IMR-90 (cell line): ENCODE measurements around the gene NUB1. TPM values are rescaled to one million over a fixed set of nuclear protein-coding genes. Genes with fewer than 3 reads are reported as not detected.

Experiments used
- ATAC-seq: fragments of 200-7000 bp; cut with Tn5 transposase; 2 replicates; pipeline ENCODE4 v1.9.1; 2020; ENCODE audit warnings: low read depth, mild to moderate bottlenecking, moderate library complexity
- BruUV-seq: library from RNA; stranded (reverse); fragments of 400-500 nt; replicated peaks from 2 replicates; lab custom pipeline; 2021; lab: Mats Ljungman, UMichigan
- CTCF ChIA-PET: fragments of 300-600 bp; formaldehyde crosslinking; extraction: SDS; loops from one replicate; lab custom pipeline; 2021; ENCODE audit warnings: antibody characterized with exemption; lab: Yijun Ruan, JAX
- POLR2A ChIA-PET: fragments of 300-600 bp; sonication (Branson Sonifier 250); formaldehyde crosslinking; loops from one replicate; lab custom pipeline; 2022; ENCODE audit warnings: antibody characterized with exemption; ENCODE audit not compliant: unreplicated experiment; lab: Charles Lee
- DNase-seq: peaks from one replicate; pipeline ENCODE4 v3.0.0; 2013
- H2AFZ ChIP-seq: replicated peaks from 2 replicates; pipeline ENCODE3; 2013; ENCODE audit warnings: low read length, mild to moderate bottlenecking; ENCODE audit not compliant: poor library complexity
- H2AK5ac ChIP-seq: 2 replicates; pipeline ENCODE4 v1.6.1; 2013; ENCODE audit warnings: low read depth, low read length, inconsistent platforms
- H2AK9ac ChIP-seq: replicated peaks from 2 replicates; pipeline ENCODE3; 2013; ENCODE audit warnings: mild to moderate bottlenecking, low read depth, low read length, moderate library complexity; ENCODE audit not compliant: poor library complexity
- H2BK120ac ChIP-seq: 2 replicates; pipeline ENCODE4 v1.6.1; 2013; ENCODE audit warnings: low read depth, low read length, inconsistent platforms
- H2BK15ac ChIP-seq: 3 replicates; pipeline ENCODE4 v1.6.1; 2013; ENCODE audit warnings: low read depth, low read length, inconsistent platforms
- H2BK20ac ChIP-seq: 2 replicates; pipeline ENCODE4 v1.6.1; 2013; ENCODE audit warnings: low read depth, mild to moderate bottlenecking, inconsistent platforms, low read length, moderate library complexity
- H2BK5ac ChIP-seq: 2 replicates; pipeline ENCODE4 v1.6.1; 2013; ENCODE audit warnings: mild to moderate bottlenecking, low read depth, low read length, inconsistent platforms; ENCODE audit not compliant: poor library complexity, severe bottlenecking
- H3K14ac ChIP-seq: replicated peaks from 2 replicates; pipeline ENCODE4 v1.6.1; 2013; ENCODE audit warnings: low read depth, low read length, inconsistent platforms
- H3K18ac ChIP-seq: 2 replicates; pipeline ENCODE4 v1.6.1; 2013; ENCODE audit warnings: low read depth, low read length, control low read depth
- H3K23ac ChIP-seq: 2 replicates; pipeline ENCODE4 v1.6.1; 2013; ENCODE audit warnings: low read depth, low read length, inconsistent platforms
- H3K27ac ChIP-seq: 2 replicates; pipeline ENCODE4 v1.5.1; 2013; ENCODE audit warnings: mild to moderate bottlenecking, control low read depth, low read length; ENCODE audit not compliant: insufficient read depth
- H3K27me3 ChIP-seq: 2 replicates; pipeline ENCODE4 v1.6.1; 2013; ENCODE audit warnings: low read length; ENCODE audit not compliant: control insufficient read depth, insufficient read depth
- H3K36me3 ChIP-seq: 2 replicates; pipeline ENCODE4 v1.6.1; 2013; ENCODE audit warnings: low read length, mixed read lengths; ENCODE audit not compliant: control insufficient read depth, insufficient read depth
- H3K4ac ChIP-seq: 2 replicates; pipeline ENCODE4 v1.6.1; 2013; ENCODE audit warnings: low read depth, low read length, inconsistent platforms
- H3K4me1 ChIP-seq: 2 replicates; pipeline ENCODE4 v1.6.1; 2013; ENCODE audit warnings: low read length, mixed read lengths; ENCODE audit not compliant: control insufficient read depth, insufficient read depth
- H3K4me2 ChIP-seq: 2 replicates; pipeline ENCODE4 v1.6.1; 2013; ENCODE audit warnings: low read depth, mild to moderate bottlenecking, control low read depth, low read length, moderate library complexity
- H3K4me3 ChIP-seq: 2 replicates; pipeline ENCODE4 v1.5.1; 2013; ENCODE audit warnings: low read depth, mild to moderate bottlenecking, control low read depth, low read length, moderate library complexity; ENCODE audit not compliant: insufficient read depth
- H3K56ac ChIP-seq: 2 replicates; pipeline ENCODE4 v1.6.1; 2013; ENCODE audit warnings: low read length, inconsistent platforms; ENCODE audit not compliant: insufficient read depth; ENCODE audit errors: extremely low read depth
- H3K79me1 ChIP-seq, 2 experiments: 2 replicates each; pipeline ENCODE4 v1.6.1; 2013; ENCODE audit warnings: low read length in 2 of 2, inconsistent platforms in 1 of 2, low read depth in 1 of 2
- H3K9ac ChIP-seq: 2 replicates; pipeline ENCODE4 v1.6.1; 2013; ENCODE audit warnings: low read depth, low read length, control low read depth
- H3K9me1 ChIP-seq: 2 replicates; pipeline ENCODE4 v1.6.1; 2013; ENCODE audit warnings: low read length, inconsistent platforms; ENCODE audit not compliant: insufficient read depth
- H3K9me3 ChIP-seq: 2 replicates; pipeline ENCODE4 v1.6.1; 2013; ENCODE audit warnings: low read length; ENCODE audit not compliant: control insufficient read depth, insufficient read depth
- H4K20me1 ChIP-seq: 2 replicates; pipeline ENCODE4 v1.6.1; 2013; ENCODE audit warnings: low read length, inconsistent platforms; ENCODE audit not compliant: insufficient read depth
- H4K5ac ChIP-seq: 2 replicates; pipeline ENCODE4 v1.6.1; 2013; ENCODE audit warnings: mild to moderate bottlenecking, low read depth, low read length, control low read depth
- H4K8ac ChIP-seq, 2 experiments: 2 replicates each; pipeline ENCODE4 v1.6.1; 2013; ENCODE audit warnings: low read depth in 2 of 2, low read length in 2 of 2, control low read depth in 1 of 2, inconsistent platforms in 1 of 2
- H4K91ac ChIP-seq: 2 replicates; pipeline ENCODE4 v1.6.1; 2013; ENCODE audit warnings: low read depth, low read length, inconsistent platforms; ENCODE audit not compliant: insufficient read depth
- BHLHE40 ChIP-seq: fragments of 150-350 bp; IDR thresholded peaks from 2 replicates; pipeline ENCODE4 v1.6.1; 2016; ENCODE audit warnings: mild to moderate bottlenecking, low read depth, low read length
- CEBPB ChIP-seq: IDR thresholded peaks from 2 replicates; pipeline ENCODE4 v1.6.1; 2012; ENCODE audit warnings: low read depth, low read length, improper control_type of control experiment
- CHD1 ChIP-seq: IDR thresholded peaks from 2 replicates; pipeline ENCODE4 v1.6.1; 2012; ENCODE audit warnings: low read depth, low read length, improper control_type of control experiment
- MAFK ChIP-seq: IDR thresholded peaks from 2 replicates; pipeline ENCODE4 v1.6.1; 2012; ENCODE audit warnings: low read depth, low read length, improper control_type of control experiment
- MXI1 ChIP-seq: IDR thresholded peaks from 2 replicates; pipeline ENCODE4 v1.6.1; 2012; ENCODE audit warnings: low read depth, mild to moderate bottlenecking, low read length, moderate library complexity, borderline replicate concordance
- POLR2A ChIP-seq: IDR thresholded peaks from 2 replicates; pipeline ENCODE4 v1.6.1; 2012; ENCODE audit warnings: mild to moderate bottlenecking, low read depth, low read length
- RAD21 ChIP-seq: IDR thresholded peaks from 2 replicates; pipeline ENCODE4 v1.6.1; 2012; ENCODE audit warnings: low read length, improper control_type of control experiment
- WGBS, 2 experiments: methylation state at CpG; one replicate each; pipeline versions ENCODE4 v1.1.5 to v1.1.7; 2013; ENCODE audit warnings: missing lambda C conversion rate in 2 of 2; ENCODE audit not compliant: insufficient read length in 1 of 2; ENCODE audit errors: extremely low coverage in 2 of 2; 5-methylcytosine and 5-hydroxymethylcytosine counted together
- dilution Hi-C: fragments of 300-500 bp; cut with HindIII; formaldehyde crosslinking; loops from one replicate; pipeline ENCODE4 v1.14.3; 2018; ENCODE audit warnings: low sequenced_read_pairs; ENCODE audit not compliant: unreplicated experiment
- in situ Hi-C: fragments of 300-500 bp; cut with MboI; formaldehyde crosslinking; loops from 3 replicates; pipeline ENCODE4 v1.14.3; 2019; ENCODE audit warnings: low sequenced_read_pairs, inconsistent platforms, mixed read lengths
- intact Hi-C: fragments of 100-400 bp; cut with micrococcal nuclease; formaldehyde crosslinking; loops from 2 replicates; pipeline ENCODE4 v1.10.0; 2022
- polyA plus RNA-seq, 3 experiments: library from polyadenylated mRNA; depleted of rRNA; stranded (reverse); fragments of >200 nt; gene quantifications; 2 replicates each; pipeline ENCODE4 v1.2.3, GENCODE V29; 2012; ENCODE audit warnings: low replicate concordance in 1 of 3
- total RNA-seq: library from RNA; depleted of rRNA; stranded (reverse); fragments of >200 nt; gene quantifications from 2 replicates; pipeline ENCODE4 v1.2.3, GENCODE V29; 2012
- TF ChIP-seq, protein P1 (sequence below): conservative IDR thresholded peaks from 2 replicates; pipeline ENCODE4 v1.5.1; 2012; ENCODE audit warnings: mild to moderate bottlenecking, low read depth, low read length, improper control_type of control experiment
- TF ChIP-seq, protein P2 (sequence below): fragments of 150-350 bp; IDR thresholded peaks from 2 replicates; pipeline ENCODE4 v1.6.1; 2016; ENCODE audit warnings: low read depth, mild to moderate bottlenecking, low read length, moderate library complexity, borderline replicate concordance
- TF ChIP-seq, protein P3 (sequence below): fragments of 150-350 bp; IDR thresholded peaks from 2 replicates; pipeline ENCODE4 v1.6.1; 2017; ENCODE audit warnings: mild to moderate bottlenecking, antibody characterized with exemption, low read length, low read depth

Gene NUB1
- total and polyA plus RNA-seq, 2 of the 4 experiments (the other 2 are of a cell fraction): 20.1 to 29.7 TPM

GRCh38 chr7:151399906-151400305, 58.3 kb downstream of the NUB1 start:
- dilution Hi-C loops (no loop called here), intact Hi-C loops (no loop called here), in situ Hi-C loops (no loop called here)
- BruUV-seq: no TSS peak
- ChIA-PET POLR2A (no interaction called here), CTCF (no interaction called here)
- no peak overlapping the region for H2AK5ac ChIP-seq
- H2AK9ac ChIP-seq: no peak overlapping the region
- no peak overlapping the region for H3K18ac ChIP-seq
- no peak overlapping the region for H3K4me2 ChIP-seq
- TF ChIP-seq RAD21: no peak
- TF ChIP-seq CEBPB: no peak
- TF ChIP-seq MAFK: no peak
- no peak for TF ChIP-seq MXI1
- no peak for TF ChIP-seq BHLHE40
- no peak for TF ChIP-seq CHD1
- TF ChIP-seq, protein P1, sequence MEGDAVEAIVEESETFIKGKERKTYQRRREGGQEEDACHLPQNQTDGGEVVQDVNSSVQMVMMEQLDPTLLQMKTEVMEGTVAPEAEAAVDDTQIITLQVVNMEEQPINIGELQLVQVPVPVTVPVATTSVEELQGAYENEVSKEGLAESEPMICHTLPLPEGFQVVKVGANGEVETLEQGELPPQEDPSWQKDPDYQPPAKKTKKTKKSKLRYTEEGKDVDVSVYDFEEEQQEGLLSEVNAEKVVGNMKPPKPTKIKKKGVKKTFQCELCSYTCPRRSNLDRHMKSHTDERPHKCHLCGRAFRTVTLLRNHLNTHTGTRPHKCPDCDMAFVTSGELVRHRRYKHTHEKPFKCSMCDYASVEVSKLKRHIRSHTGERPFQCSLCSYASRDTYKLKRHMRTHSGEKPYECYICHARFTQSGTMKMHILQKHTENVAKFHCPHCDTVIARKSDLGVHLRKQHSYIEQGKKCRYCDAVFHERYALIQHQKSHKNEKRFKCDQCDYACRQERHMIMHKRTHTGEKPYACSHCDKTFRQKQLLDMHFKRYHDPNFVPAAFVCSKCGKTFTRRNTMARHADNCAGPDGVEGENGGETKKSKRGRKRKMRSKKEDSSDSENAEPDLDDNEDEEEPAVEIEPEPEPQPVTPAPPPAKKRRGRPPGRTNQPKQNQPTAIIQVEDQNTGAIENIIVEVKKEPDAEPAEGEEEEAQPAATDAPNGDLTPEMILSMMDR: no peak
- TF ChIP-seq POLR2A: no peak
- TF ChIP-seq, protein P2, sequence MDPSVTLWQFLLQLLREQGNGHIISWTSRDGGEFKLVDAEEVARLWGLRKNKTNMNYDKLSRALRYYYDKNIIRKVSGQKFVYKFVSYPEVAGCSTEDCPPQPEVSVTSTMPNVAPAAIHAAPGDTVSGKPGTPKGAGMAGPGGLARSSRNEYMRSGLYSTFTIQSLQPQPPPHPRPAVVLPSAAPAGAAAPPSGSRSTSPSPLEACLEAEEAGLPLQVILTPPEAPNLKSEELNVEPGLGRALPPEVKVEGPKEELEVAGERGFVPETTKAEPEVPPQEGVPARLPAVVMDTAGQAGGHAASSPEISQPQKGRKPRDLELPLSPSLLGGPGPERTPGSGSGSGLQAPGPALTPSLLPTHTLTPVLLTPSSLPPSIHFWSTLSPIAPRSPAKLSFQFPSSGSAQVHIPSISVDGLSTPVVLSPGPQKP: no peak
- TF ChIP-seq, protein P3, sequence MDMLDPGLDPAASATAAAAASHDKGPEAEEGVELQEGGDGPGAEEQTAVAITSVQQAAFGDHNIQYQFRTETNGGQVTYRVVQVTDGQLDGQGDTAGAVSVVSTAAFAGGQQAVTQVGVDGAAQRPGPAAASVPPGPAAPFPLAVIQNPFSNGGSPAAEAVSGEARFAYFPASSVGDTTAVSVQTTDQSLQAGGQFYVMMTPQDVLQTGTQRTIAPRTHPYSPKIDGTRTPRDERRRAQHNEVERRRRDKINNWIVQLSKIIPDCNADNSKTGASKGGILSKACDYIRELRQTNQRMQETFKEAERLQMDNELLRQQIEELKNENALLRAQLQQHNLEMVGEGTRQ: no peak
- H3K4me3 ChIP-seq: no peak overlapping the region
- no peak overlapping the region for H4K91ac ChIP-seq
- H4K5ac ChIP-seq: no peak overlapping the region
- no peak overlapping the region for H3K56ac ChIP-seq
- no peak overlapping the region for H3K4ac ChIP-seq
- H4K8ac ChIP-seq: no peak overlapping the region
- H2BK20ac ChIP-seq: no peak overlapping the region
- H3K9me1 ChIP-seq: no peaks in the 10 kb centered on the region
- no peak overlapping the region for H3K23ac ChIP-seq
- no peaks in the 10 kb centered on the region for H3K36me3 ChIP-seq
- H3K4me1 ChIP-seq: peaks cover 5% of the 10 kb centered on the region; the same call in 1 of the 2 replicates
- H2BK120ac ChIP-seq: no peak overlapping the region
- no peak for ATAC-seq
- no peak for DNase-seq
- no peak overlapping the region for H2BK15ac ChIP-seq
- H3K27me3 ChIP-seq: peaks cover 11% of the 10 kb centered on the region
- no peak overlapping the region for H2BK5ac ChIP-seq
- 89% methylated on average over 9 of the region's 14 CpGs; no CpG with 5 or more reads in 1 of the 2 experiments for WGBS, 2 experiments
- no peaks in the 10 kb centered on the region for H3K79me1 ChIP-seq
- H3K9ac ChIP-seq: no peak overlapping the region
- H4K20me1 ChIP-seq: no peaks in the 10 kb centered on the region
- no peaks in the 10 kb centered on the region for H3K9me3 ChIP-seq
- H3K14ac ChIP-seq: no peak overlapping the region
- no peak overlapping the region for H2AFZ ChIP-seq
- H3K27ac ChIP-seq: no peak overlapping the region
